Measurements from ENCODE around the gene SLC38A8. TPM values are rescaled to one million over a fixed set of nuclear protein-coding genes. Genes with fewer than 3 reads are reported as not detected.

The SLC38A8 gene
- total and polyA plus RNA-seq, 2 experiments from 2014 or later, result not detected

GRCh38 chr16:84024854-84025253 is 17.7 kb downstream of the SLC38A8 start:
- Histone ChIP-seq H2AFZ (no peak overlapping the region), H3K9me3 (ENCODE audit: low read depth) (no peaks in the 10 kb centered on the region), H3K4me2 (no peak overlapping the region), H3K27ac (no peak overlapping the region), H3K36me3 (replicated peaks; ENCODE audit: insufficient read depth, low read depth) (no peaks in the 10 kb centered on the region), H3K27me3 (no peaks in the 10 kb centered on the region), H4K20me1 (ENCODE audit: insufficient read depth, poor library complexity, severe bottlenecking) (no peaks in the 10 kb centered on the region), H3K4me1 (ENCODE audit: insufficient read depth) (no peaks in the 10 kb centered on the region), H3K4me3 (no peak overlapping the region), H3K9me2 (replicated peaks; ENCODE audit: insufficient read depth) (no peaks in the 10 kb centered on the region), H3K79me2 (no peaks in the 10 kb centered on the region)
- 71% methylated on average over 9 of the region's 9 CpGs for WGBS (ENCODE audit: low lambda C conversion rate, missing lambda C conversion rate)
- no peak for TF ChIP-seq EZH2phosphoT487 (IDR thresholded peaks at IDR 0.05; ENCODE audit: low read depth, severe bottlenecking, unreplicated experiment)
- no peak for DNase-seq (ENCODE audit: low spot score)

GRCh38 chr16:84022644-84023043 is 20.0 kb downstream of the SLC38A8 start:
- Histone ChIP-seq H3K9me3 (ENCODE audit: low read depth) (no peaks in the 10 kb centered on the region), H2AFZ (no peak overlapping the region), H3K79me2 (no peaks in the 10 kb centered on the region), H3K9me2 (replicated peaks; ENCODE audit: insufficient read depth) (no peaks in the 10 kb centered on the region), H4K20me1 (ENCODE audit: insufficient read depth, poor library complexity, severe bottlenecking) (no peaks in the 10 kb centered on the region), H3K4me1 (ENCODE audit: insufficient read depth) (no peaks in the 10 kb centered on the region), H3K27ac (no peak overlapping the region), H3K27me3 (no peaks in the 10 kb centered on the region), H3K4me3 (no peak overlapping the region), H3K4me2 (no peak overlapping the region), H3K36me3 (replicated peaks; ENCODE audit: insufficient read depth, low read depth) (no peaks in the 10 kb centered on the region)
- WGBS (ENCODE audit: low lambda C conversion rate, missing lambda C conversion rate), result 86% methylated on average over 11 of the region's 11 CpGs
- DNase-seq (ENCODE audit: low spot score), result no peak
- TF ChIP-seq EZH2 (IDR thresholded peaks at IDR 0.05; ENCODE audit: borderline replicate concordance), result no peak
- TF ChIP-seq CTCF (IDR thresholded peaks at IDR 0.05; ENCODE audit: poor library complexity), result no peak
- TF ChIP-seq EZH2phosphoT487 (IDR thresholded peaks at IDR 0.05; ENCODE audit: low read depth, severe bottlenecking, unreplicated experiment), result no peak

GRCh38 chr16:84021488-84021887 is 21.1 kb downstream of the SLC38A8 start:
- no peaks in the 10 kb centered on the region for H3K9me3 ChIP-seq (ENCODE audit: low read depth)
- H2AFZ ChIP-seq, result no peak overlapping the region
- no peaks in the 10 kb centered on the region for H3K27me3 ChIP-seq
- H3K4me2 ChIP-seq, result no peak overlapping the region
- no peaks in the 10 kb centered on the region for H3K79me2 ChIP-seq
- H4K20me1 ChIP-seq (ENCODE audit: insufficient read depth, poor library complexity, severe bottlenecking), result no peaks in the 10 kb centered on the region
- H3K9me2 ChIP-seq (replicated peaks; ENCODE audit: insufficient read depth), result no peaks in the 10 kb centered on the region
- no peak overlapping the region for H3K4me3 ChIP-seq
- no peaks in the 10 kb centered on the region for H3K36me3 ChIP-seq (replicated peaks; ENCODE audit: insufficient read depth, low read depth)
- no peak for DNase-seq (ENCODE audit: low spot score)
- H3K4me1 ChIP-seq (ENCODE audit: insufficient read depth), result no peaks in the 10 kb centered on the region
- 90% methylated on average over 5 of the region's 5 CpGs for WGBS (ENCODE audit: low lambda C conversion rate, missing lambda C conversion rate)
- H3K27ac ChIP-seq, result no peak overlapping the region
- TF ChIP-seq CTCF (IDR thresholded peaks at IDR 0.05; ENCODE audit: poor library complexity) (no peak), EZH2 (IDR thresholded peaks at IDR 0.05; ENCODE audit: borderline replicate concordance) (no peak), EZH2phosphoT487 (IDR thresholded peaks at IDR 0.05; ENCODE audit: low read depth, severe bottlenecking, unreplicated experiment) (no peak)

GRCh38 chr16:84020353-84020752 is 22.2 kb downstream of the SLC38A8 start:
- H4K20me1 ChIP-seq (ENCODE audit: insufficient read depth, poor library complexity, severe bottlenecking), result no peaks in the 10 kb centered on the region
- H3K9me3 ChIP-seq (ENCODE audit: low read depth), result no peaks in the 10 kb centered on the region
- TF ChIP-seq EZH2phosphoT487 (IDR thresholded peaks at IDR 0.05; ENCODE audit: low read depth, severe bottlenecking, unreplicated experiment) (no peak), EZH2 (IDR thresholded peaks at IDR 0.05; ENCODE audit: borderline replicate concordance) (no peak), CTCF (IDR thresholded peaks at IDR 0.05; ENCODE audit: poor library complexity) (no peak)
- H3K27me3 ChIP-seq, result no peaks in the 10 kb centered on the region
- H3K27ac ChIP-seq, result no peak overlapping the region
- H2AFZ ChIP-seq, result no peak overlapping the region
- DNase-seq (ENCODE audit: low spot score), result no peak
- H3K4me3 ChIP-seq, result no peak overlapping the region
- H3K4me1 ChIP-seq (ENCODE audit: insufficient read depth), result no peaks in the 10 kb centered on the region
- H3K9me2 ChIP-seq (replicated peaks; ENCODE audit: insufficient read depth), result no peaks in the 10 kb centered on the region
- no peak overlapping the region for H3K4me2 ChIP-seq
- H3K79me2 ChIP-seq, result no peaks in the 10 kb centered on the region
- H3K36me3 ChIP-seq (replicated peaks; ENCODE audit: insufficient read depth, low read depth), result no peaks in the 10 kb centered on the region
- 92% methylated on average over 9 of the region's 9 CpGs for WGBS (ENCODE audit: low lambda C conversion rate, missing lambda C conversion rate)

Measured in hepatocyte (in vitro differentiated cells).